HepG2 (cell line): ENCODE results near the gene CDRT4.

ENCODE experiments used
- ADNP ChIP-seq: sonication (generic); formaldehyde crosslinking; IDR thresholded peaks from 2 replicates; pipeline ENCODE4 v1.4.0; 2020; ENCODE audit warnings: missing genetic modification reagents
- GPN1 ChIP-seq: sonication (generic); formaldehyde crosslinking; IDR thresholded peaks from 2 replicates; pipeline ENCODE4 v1.5.1; 2020; ENCODE audit warnings: missing genetic modification reagents, borderline replicate concordance
- IRF2 ChIP-seq: IDR thresholded peaks from 2 replicates; pipeline ENCODE4 v1.6.1; 2018; ENCODE audit warnings: missing genetic modification reagents, missing compliant biosample characterization
- MYNN ChIP-seq: sonication (generic); formaldehyde crosslinking; IDR thresholded peaks from 2 replicates; pipeline ENCODE4 v1.4.0; 2020; ENCODE audit warnings: mild to moderate bottlenecking, low read depth, missing genetic modification reagents
- NFRKB ChIP-seq: fragments of 450-650 bp; IDR thresholded peaks from 2 replicates; pipeline ENCODE4 v1.6.1; 2017
- PATZ1 ChIP-seq: sonication (generic); formaldehyde crosslinking; IDR thresholded peaks from 2 replicates; pipeline ENCODE4 v1.4.0; 2020; ENCODE audit warnings: missing genetic modification reagents
- RAD21 ChIP-seq: fragments of 450-650 bp; formaldehyde crosslinking; IDR thresholded peaks from 2 replicates; pipeline ENCODE4 v1.5.0; 2020; ENCODE audit warnings: mild to moderate bottlenecking
- REPIN1 ChIP-seq: sonication (generic); formaldehyde crosslinking; IDR thresholded peaks from 2 replicates; pipeline ENCODE4 v1.8.0; 2022; ENCODE audit warnings: missing genetic modification reagents, low read depth, mild to moderate bottlenecking, borderline replicate concordance
- SKI ChIP-seq: fragments of 450-650 bp; IDR thresholded peaks from one replicate; pipeline ENCODE4 v1.6.1; 2018; ENCODE audit warnings: mild to moderate bottlenecking; ENCODE audit not compliant: partially characterized antibody
- ZNF24 ChIP-seq: fragments of 450-650 bp; IDR thresholded peaks from 2 replicates; pipeline ENCODE4 v1.6.1; 2017; ENCODE audit warnings: antibody characterized with exemption, mild to moderate bottlenecking

GRCh38 chr17:15447928-15448579 is 19.4 kb downstream of the CDRT4 start:
- TF ChIP-seq MYNN (CRISPR knock-in tag), result no peak
- no peak for TF ChIP-seq PATZ1
- TF ChIP-seq SKI, result no peak
- no peak for TF ChIP-seq IRF2 (CRISPR knock-in tag)
- no peak for TF ChIP-seq ADNP (CRISPR knock-in tag)
- no peak for TF ChIP-seq ZNF24
- TF ChIP-seq NFRKB, result no peak
- TF ChIP-seq REPIN1, result no peak
- TF ChIP-seq RAD21 (CRISPR knock-in tag), result no peak
- no peak for TF ChIP-seq GPN1
